Measurements from ENCODE around the gene NOP56.

The NOP56 gene

GRCh38 chr20:2701671-2702081, 49.2 kb downstream of the NOP56 start:
- Histone ChIP-seq H3K27ac (no peak overlapping the region), H3K4me3 (ENCODE audit: low read depth, low read length) (no peak overlapping the region), H3K27me3 (replicated peaks) (peaks cover 11% of the 10 kb centered on the region), H3K36me3 (replicated peaks) (no peaks in the 10 kb centered on the region)
- DNase-seq, result no peak
- no peak for TF ChIP-seq CTCF (IDR thresholded peaks at IDR 0.05; ENCODE audit: low read depth, low read length, missing control alignments)
- in situ Hi-C loops (cut with HindIII; ENCODE audit: low pct_ligation_motif_present, low sequenced_read_pairs), result no loop called here

- no peaks in the 10 kb centered on the region for H3K36me3 ChIP-seq (replicated peaks)
- H3K4me3 ChIP-seq (ENCODE audit: low read depth, low read length), result no peak overlapping the region
- in situ Hi-C loops (cut with HindIII; ENCODE audit: low pct_ligation_motif_present, low sequenced_read_pairs), result no loop called here
- DNase-seq, result no peak
- peaks cover 4% of the 10 kb centered on the region for H3K27me3 ChIP-seq (replicated peaks)
- no peak overlapping the region for H3K27ac ChIP-seq
- no peak for TF ChIP-seq CTCF (IDR thresholded peaks at IDR 0.05; ENCODE audit: low read depth, low read length, missing control alignments)
Measured at GRCh38 chr20:2703716-2704475, 51.5 kb downstream of the NOP56 start.

DNA sequence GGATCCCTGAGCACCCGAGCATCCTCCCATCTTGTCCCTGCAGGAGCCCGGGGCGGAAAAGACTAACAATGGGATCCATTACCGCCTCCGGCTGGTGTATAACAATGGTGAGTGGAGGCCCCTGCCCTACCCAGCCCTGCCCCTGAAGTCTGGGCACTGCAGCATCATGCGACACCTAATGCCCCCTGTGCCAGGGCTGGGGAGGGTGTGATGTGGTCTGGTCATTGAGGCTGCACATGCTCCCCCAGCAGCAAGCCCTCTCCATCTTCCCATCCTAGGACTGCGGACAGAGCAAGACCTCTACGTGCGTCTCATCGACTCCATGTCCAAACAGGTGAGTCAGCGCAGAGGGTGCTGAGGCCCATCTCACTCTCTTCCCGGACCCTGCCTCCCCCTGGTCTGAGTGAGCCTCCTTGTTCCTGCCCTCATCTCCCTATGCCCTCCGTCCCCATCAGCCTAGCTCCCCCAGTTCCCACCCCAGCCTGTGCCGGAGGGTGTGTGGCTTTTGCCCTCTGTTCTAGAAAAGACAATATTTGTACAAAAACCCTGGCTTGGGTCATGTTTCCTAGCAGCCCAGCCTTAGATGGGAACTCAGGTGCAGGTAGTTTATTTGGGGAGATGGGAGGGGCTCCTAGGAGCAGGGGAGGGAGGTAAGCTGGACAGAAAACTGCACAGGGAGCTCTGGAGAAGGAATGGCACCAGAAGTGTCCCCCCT, 53.7 kb downstream of the NOP56 start:
- Histone ChIP-seq H3K27ac (no peak overlapping the region), H3K36me3 (replicated peaks) (no peaks in the 10 kb centered on the region), H3K4me3 (ENCODE audit: low read depth, low read length) (no peak overlapping the region), H3K27me3 (replicated peaks) (peaks cover 4% of the 10 kb centered on the region)
- in situ Hi-C loops (cut with HindIII; ENCODE audit: low pct_ligation_motif_present, low sequenced_read_pairs), result no loop called here
- DNase-seq, result no peak
- TF ChIP-seq CTCF (IDR thresholded peaks at IDR 0.05; ENCODE audit: low read depth, low read length, missing control alignments), result no peak

GRCh38 chr20:2706688-2707352, 54.4 kb downstream of the NOP56 start:
- H3K4me3 ChIP-seq (ENCODE audit: low read depth, low read length), result no peak overlapping the region
- in situ Hi-C loops (cut with HindIII; ENCODE audit: low pct_ligation_motif_present, low sequenced_read_pairs), result no loop called here
- no peak overlapping the region for H3K27ac ChIP-seq
- DNase-seq, result no peak
- no peaks in the 10 kb centered on the region for H3K36me3 ChIP-seq (replicated peaks)
- TF ChIP-seq CTCF (IDR thresholded peaks at IDR 0.05; ENCODE audit: low read depth, low read length, missing control alignments), result no peak
- peaks cover 4% of the 10 kb centered on the region for H3K27me3 ChIP-seq (replicated peaks)

- H3K27me3 ChIP-seq (replicated peaks), result peaks cover 4% of the 10 kb centered on the region
- in situ Hi-C loops (cut with HindIII; ENCODE audit: low pct_ligation_motif_present, low sequenced_read_pairs), result no loop called here
- H3K36me3 ChIP-seq (replicated peaks), result no peaks in the 10 kb centered on the region
- DNase-seq, result no peak
- no peak overlapping the region for H3K27ac ChIP-seq
- no peak for TF ChIP-seq CTCF (IDR thresholded peaks at IDR 0.05; ENCODE audit: low read depth, low read length, missing control alignments)
- H3K4me3 ChIP-seq (ENCODE audit: low read depth, low read length), result no peak overlapping the region
Measured at GRCh38 chr20:2707353-2708072, 55.1 kb downstream of the NOP56 start.

Measured in brain microvascular endothelial cell (primary cell).